GM18951 (cell line): Measurements from ENCODE around the gene BICRAL.

Experiments
- POLR2A ChIP-seq: IDR thresholded peaks from 4 replicates; pipeline ENCODE4 v1.6.1; 2011; ENCODE audit warnings: mild to moderate bottlenecking; ENCODE audit not compliant: insufficient read length, insufficient read depth; ENCODE audit errors: extremely low read depth
- in situ Hi-C: fragments of 300-500 bp; cut with MboI; formaldehyde crosslinking; loops from one replicate; pipeline ENCODE4 v1.12.0; 2022; ENCODE audit warnings: low sequenced_read_pairs, mixed read lengths, inconsistent platforms; ENCODE audit not compliant: unreplicated experiment

Gene BICRAL

DNA sequence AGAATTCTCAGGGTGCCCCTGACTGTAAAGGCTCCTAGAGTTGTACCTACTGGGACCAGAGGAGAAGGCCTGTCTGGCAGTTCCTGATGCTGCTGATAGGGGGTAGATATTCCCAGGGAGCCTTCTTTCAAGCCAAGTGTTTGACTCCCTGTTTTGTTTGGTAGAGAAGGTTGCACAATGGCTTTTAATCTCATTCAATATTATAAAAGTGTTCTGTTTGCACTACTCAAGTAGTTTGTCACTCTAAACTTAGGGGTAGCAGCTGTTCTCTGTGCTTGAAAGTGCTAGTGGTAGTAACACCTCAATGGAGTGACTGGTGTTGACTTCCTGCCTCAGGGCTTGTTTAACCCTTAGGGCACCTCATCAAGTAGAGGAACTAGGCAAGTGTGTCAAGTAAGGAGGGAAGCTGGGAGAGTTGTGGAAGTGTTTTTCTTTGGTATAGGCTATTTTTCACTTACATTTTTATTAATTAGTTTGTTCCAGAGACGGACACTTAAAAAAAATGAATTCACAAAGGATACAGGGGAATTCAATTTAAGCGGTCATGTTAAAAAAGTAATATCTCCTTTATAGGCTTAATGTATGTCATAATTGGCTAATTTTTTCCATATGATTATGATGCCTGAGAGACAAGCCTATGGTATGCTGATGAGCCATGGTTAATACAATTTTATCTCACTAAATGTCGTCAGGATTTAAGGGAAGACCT, 38.1 kb downstream of the BICRAL start:
- TF ChIP-seq POLR2A: no peak
- in situ Hi-C loops: no loop called here

DNA sequence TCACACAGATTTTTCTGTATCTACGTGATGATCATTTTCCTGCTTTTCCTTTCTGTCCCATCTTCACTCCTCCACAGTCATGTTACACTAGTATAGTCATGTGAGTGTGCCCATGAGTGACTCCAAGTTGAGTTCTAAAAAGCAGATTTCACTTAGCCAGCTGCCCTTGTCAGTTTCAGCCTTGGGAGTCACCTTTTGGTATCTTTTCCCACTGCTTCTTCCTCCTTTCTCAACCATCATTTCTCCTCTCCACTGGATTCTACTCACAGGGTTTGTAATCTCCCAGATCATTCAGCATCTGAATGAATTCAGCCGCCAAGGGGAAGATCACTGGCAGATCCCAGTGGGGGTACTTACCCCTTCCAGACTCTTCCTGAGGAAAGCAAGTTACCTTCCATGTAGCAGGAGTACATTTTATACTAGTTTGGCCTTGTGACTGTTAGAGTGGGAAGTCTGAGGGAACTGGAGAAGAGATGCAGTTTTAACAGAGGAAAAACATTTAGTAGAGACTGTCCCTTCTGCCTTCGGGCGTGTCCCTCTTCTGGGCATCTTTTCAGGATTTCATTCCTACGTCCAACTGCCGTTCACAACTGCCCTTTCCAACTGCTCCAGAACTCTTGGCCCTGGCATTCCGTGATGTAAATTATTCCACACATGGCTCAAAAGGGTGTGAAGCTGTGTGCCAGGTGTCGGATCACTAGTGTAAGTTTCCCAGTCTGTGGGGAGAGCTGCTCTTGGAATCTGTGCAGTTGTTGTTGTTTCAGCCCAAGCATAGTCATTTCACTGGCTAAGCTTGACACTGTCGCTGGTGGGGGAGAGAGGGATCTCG, 38.9 kb downstream of the BICRAL start:
- TF ChIP-seq POLR2A: no peak
- in situ Hi-C loops: no loop called here

GRCh38 chr6:42821341-42821668, 39.5 kb downstream of the BICRAL start:
- in situ Hi-C loops: no loop called here

DNA sequence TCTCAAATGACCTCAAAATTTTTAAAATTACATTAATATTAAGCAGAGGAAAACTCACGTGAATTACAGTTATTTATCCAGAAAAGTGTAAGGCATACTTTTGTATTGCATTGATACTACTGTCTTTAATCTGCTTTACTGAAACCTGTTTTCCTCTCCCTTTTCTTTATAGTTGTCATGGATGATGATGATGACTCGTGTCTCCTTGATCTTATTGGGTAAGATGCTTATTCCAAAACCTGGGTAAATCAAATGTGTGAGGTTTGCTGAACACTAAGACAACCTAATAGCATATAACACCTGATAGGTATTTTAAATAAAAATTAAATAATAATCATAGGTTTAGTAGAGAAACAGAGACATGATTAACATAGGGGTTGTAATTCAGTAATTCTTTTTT, 40.0 kb downstream of the BICRAL start:
- no peak for TF ChIP-seq POLR2A
- in situ Hi-C loops: no loop called here

More at GRCh38 chr6:42821341-42821668, 39.5 kb downstream of the BICRAL start:
- TF ChIP-seq POLR2A: no peak

- in situ Hi-C loops: no loop called here
- TF ChIP-seq POLR2A: no peak
These were observed 47.8 kb downstream of the BICRAL start for GRCh38 chr6:42829561-42830092.

DNA sequence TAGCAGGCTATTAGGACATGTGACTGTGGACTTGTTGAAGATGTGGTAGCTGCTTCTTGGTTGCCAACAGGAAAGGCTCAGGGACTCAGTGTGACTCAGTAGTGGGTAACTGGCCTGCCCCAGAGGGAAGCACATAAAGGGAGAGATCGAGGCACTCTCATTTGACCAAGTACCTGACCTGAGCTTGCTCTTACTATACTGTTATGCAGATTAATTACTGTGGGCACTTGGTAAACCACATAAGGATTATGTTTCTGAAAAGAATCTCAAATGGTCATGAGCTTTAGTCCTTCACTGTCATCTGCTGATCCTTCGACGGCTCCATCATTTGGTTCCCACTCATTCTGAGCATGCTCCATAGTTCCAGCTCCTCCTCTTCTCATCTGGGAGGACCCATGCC, 49.4 kb downstream of the BICRAL start:
- in situ Hi-C loops: no loop called here
- no peak for TF ChIP-seq POLR2A

- in situ Hi-C loops: no loop called here
- TF ChIP-seq POLR2A: no peak
These were observed 52.2 kb downstream of the BICRAL start for GRCh38 chr6:42834056-42834455.

DNA sequence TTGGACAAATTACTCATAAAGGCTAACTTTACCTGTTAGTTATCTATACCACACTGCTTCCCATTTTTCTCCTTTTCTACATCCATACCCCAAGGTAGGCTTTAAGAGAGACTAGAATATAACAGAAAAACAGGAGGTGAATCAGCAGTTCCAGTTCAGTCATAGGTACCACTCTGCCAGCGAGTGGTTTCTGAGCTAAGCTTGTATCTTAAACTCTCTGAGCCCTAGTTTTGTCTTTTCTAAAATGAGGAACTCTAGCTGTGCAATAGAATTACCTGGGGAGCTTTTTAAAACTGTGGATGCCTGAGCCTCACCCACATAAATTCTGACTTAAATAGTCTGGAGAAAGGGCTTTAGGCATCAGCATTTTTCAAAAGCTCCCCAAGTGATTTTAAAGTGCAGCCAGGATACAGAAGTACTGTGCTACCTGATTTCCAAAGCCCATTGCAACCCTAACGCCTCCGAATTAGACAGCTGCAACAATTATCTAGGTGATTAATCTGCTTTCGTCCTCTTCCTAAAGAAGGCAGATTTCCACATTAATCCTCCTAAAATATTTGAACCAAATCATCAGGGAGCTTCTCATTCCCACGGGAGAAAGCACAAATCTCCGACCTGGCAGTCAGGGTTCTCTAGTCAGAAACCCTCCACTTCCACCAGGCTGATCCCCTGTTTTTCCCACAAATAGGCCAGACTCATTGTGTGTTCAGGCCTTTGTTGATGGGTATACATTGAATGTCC, 60.2 kb downstream of the BICRAL start:
- in situ Hi-C loops: no loop called here
- no peak for TF ChIP-seq POLR2A

DNA sequence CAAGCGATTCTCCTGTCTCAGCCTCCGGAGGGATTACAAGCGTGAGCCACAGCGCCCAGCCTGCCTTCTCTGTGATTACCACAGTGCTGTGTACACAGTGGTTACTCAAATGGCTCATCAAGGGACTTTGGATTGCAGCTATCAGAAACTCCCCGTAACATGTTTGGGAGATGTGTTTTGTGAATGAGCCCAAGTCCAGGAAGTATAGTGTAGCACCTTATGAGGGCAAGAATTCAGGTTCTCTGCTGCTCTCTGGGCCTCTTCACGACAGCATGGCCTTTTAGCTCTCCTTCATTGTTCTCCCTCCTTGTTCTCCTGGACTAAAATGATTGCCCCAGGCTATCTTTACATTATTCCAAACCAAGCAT, 63.5 kb downstream of the BICRAL start:
- in situ Hi-C loops: no loop called here
- no peak for TF ChIP-seq POLR2A

DNA sequence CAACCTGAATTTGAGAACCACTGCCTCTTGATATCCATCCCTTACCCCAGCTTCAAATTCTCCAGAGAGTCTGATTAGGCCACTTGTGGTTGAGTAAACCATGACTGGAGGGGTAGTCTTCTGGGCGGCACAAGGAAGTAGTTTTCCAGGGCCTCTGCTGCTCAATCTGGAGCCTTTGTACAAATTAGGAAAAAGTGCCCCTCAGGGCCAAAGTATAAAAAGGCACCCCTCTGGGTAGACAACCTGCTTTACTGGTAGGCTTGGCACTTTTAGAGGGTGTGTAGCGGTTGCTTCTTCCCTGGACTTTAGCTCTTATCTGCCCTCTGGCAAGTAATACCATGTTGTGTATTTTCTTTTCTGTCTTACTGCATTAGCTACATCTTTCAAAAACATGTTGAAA, 64.7 kb downstream of the BICRAL start:
- TF ChIP-seq POLR2A: no peak
- in situ Hi-C loops: no loop called here

DNA sequence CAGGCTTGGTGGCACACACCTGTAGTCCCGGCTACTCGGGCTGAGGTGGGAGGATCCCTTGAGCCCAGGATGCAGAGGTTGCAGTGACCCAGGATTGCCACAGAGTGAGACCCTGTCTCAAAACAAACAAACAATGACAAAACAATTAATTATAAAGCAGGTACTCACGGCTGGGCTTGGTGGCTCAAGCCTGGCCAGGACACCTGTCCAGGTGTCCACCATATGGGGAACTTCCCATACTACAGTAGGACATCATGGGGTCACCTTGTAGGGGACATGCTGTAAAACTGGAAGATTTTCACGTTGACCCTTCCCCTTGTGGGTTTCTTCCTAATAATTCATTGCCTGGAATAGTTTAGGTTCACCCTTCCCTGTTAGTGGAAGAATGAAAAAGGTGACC, 66.8 kb downstream of the BICRAL start:
- TF ChIP-seq POLR2A: no peak
- in situ Hi-C loops: no loop called here

GRCh38 chr6:42851599-42851998, 69.7 kb downstream of the BICRAL start:
- no peak for TF ChIP-seq POLR2A
- in situ Hi-C loops: no loop called here

DNA sequence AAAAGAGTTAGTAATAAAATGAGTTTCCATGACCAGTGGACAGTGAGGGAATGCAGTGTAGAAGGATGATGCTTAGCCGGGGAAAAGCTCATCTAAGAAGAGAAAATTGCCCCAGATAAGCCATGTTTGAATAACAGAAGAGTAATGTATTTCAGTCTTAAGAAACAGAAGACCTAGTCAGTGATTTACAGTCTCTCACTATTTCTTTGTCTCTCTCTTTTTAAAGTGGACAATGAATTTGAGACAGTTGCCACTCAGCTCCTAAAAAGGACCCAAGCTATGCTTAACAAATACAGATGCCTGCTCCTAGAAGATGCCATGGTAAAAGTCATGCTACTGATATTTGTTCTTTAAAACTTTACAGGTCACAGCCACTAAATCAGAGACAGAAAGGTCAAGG, 78.2 kb downstream of the BICRAL start:
- no peak for TF ChIP-seq POLR2A
- in situ Hi-C loops: no loop called here
